Body of pancreas (tissue), 4 donors: ENCODE data around the gene LAMB3. TPM values are rescaled to one million over a fixed set of nuclear protein-coding genes. Genes with fewer than 3 reads are reported as not detected.

Experiments
- ATAC-seq: fragments of 150-250 bp; one replicate; pipeline ENCODE4 v1.9.1; 2016
- DNase-seq, 4 donors: peaks; one replicate each; pipeline ENCODE4 v3.0.0-alpha.2; 2019
- H3K27ac ChIP-seq, 4 donors: fragments of 200-600 bp; sonication (generic); 1 replicate in 3 of 4; 2 replicates in 1 of 4; pipeline versions ENCODE4 v1.5.1 to v1.6.1; 2016 to 2019; ENCODE audit warnings: mild to moderate bottlenecking in 1 of 4, mixed read lengths in 1 of 4, moderate library complexity in 1 of 4
- H3K27me3 ChIP-seq, 2 donors: fragments of 200-600 bp; sonication (generic); one replicate each; pipeline ENCODE4 v1.6.0; 2016; ENCODE audit warnings: mild to moderate bottlenecking in 1 of 2
- H3K36me3 ChIP-seq, 2 donors: fragments of 200-600 bp; sonication (generic); replicated peaks in 1 of 2; 2 replicates each; pipeline ENCODE4 v1.5.1; 2016; ENCODE audit warnings: low read depth in 2 of 2; ENCODE audit not compliant: insufficient read depth in 1 of 2
- H3K4me1 ChIP-seq: fragments of 200-600 bp; sonication (generic); one replicate; pipeline ENCODE4 v1.6.0; 2016
- H3K4me3 ChIP-seq, 2 donors: fragments of 200-600 bp; sonication (generic); 1 replicate in 1 of 2; 2 replicates in 1 of 2; pipeline ENCODE4 v1.5.1; 2016 to 2019
- H3K9me3 ChIP-seq, 3 donors: fragments of 200-600 bp; sonication (generic); 1 replicate in 2 of 3; 2 replicates in 1 of 3; pipeline ENCODE4 v1.5.1; 2016
- CTCF ChIP-seq, 7 experiments: fragments of 450-650 bp in 4 of 7; fragments of 200-600 bp in 3 of 7; sonication (generic) in 3 of 7; IDR thresholded peaks; one replicate each; pipeline ENCODE4 v1.5.1; 2016 to 2019; ENCODE audit warnings: antibody characterized with exemption in 7 of 7
- POLR2A ChIP-seq, 3 donors: fragments of 450-650 bp; IDR thresholded peaks; one replicate each; pipeline ENCODE4 v1.6.1; 2016; ENCODE audit warnings: antibody characterized with exemption in 3 of 3, mild to moderate bottlenecking in 2 of 3
- WGBS, 2 donors: methylation state at CpG; one replicate each; pipeline ENCODE4 v1.1.5; 2017; 5-methylcytosine and 5-hydroxymethylcytosine counted together
- intact Hi-C: fragments of 100-400 bp; cut with DNase I; formaldehyde crosslinking; loops from one replicate; pipeline ENCODE4 v1.15.1; 2023
- total RNA-seq, 2 donors: library from RNA; depleted of rRNA; stranded (reverse); fragments of >200 nt; gene quantifications; one replicate each; pipeline ENCODE4 v1.1.0, GENCODE V29; 2016

Gene LAMB3
- total RNA-seq, 2 donors from 2014 or later: 5.3 to 7.3 TPM

GRCh38 chr1:209619696-209620486 is 32.3 kb downstream of the LAMB3 start:
- Histone ChIP-seq H3K36me3 (no peaks in the 10 kb centered on the region), H3K27me3 (no peaks in the 10 kb centered on the region), H3K4me3 (no peak overlapping the region), H3K9me3 (no peaks in the 10 kb centered on the region), H3K27ac (no peak overlapping the region), H3K4me1 (peaks cover 18% of the 10 kb centered on the region)
- 87 to 94% methylated on average over 7 of the region's 7 CpGs for WGBS, 2 donors
- ATAC-seq (no peak), DNase-seq (no peak)
- TF ChIP-seq CTCF (IDR thresholded peaks at IDR 0.05) (no peak), POLR2A (IDR thresholded peaks at IDR 0.05) (no peak)
- intact Hi-C loops: no loop called here

GRCh38 chr1:209618756-209619420 is 33.3 kb downstream of the LAMB3 start:
- no peaks in the 10 kb centered on the region for H3K36me3 ChIP-seq
- DNase-seq (no peak), ATAC-seq (no peak)
- peaks cover 18% of the 10 kb centered on the region for H3K4me1 ChIP-seq
- intact Hi-C loops: no loop called here
- H3K9me3 ChIP-seq: no peaks in the 10 kb centered on the region
- no peak overlapping the region for H3K4me3 ChIP-seq
- TF ChIP-seq POLR2A (IDR thresholded peaks at IDR 0.05) (no peak), CTCF (IDR thresholded peaks at IDR 0.05) (no peak)
- WGBS, 2 donors: 71 to 74% methylated on average over 4 to 6 of the region's 6 CpGs
- no peaks in the 10 kb centered on the region for H3K27me3 ChIP-seq
- no peak overlapping the region for H3K27ac ChIP-seq

GRCh38 chr1:209618291-209618690 is 33.9 kb downstream of the LAMB3 start:
- WGBS, 2 donors: 91 to 93% methylated on average over 5 to 11 of the region's 11 CpGs
- H3K27ac ChIP-seq: no peak overlapping the region
- DNase-seq: no peak

GRCh38 chr1:209617755-209618154 is 34.5 kb downstream of the LAMB3 start:
- H3K9me3 ChIP-seq: no peaks in the 10 kb centered on the region
- no peaks in the 10 kb centered on the region for H3K27me3 ChIP-seq
- no peak for TF ChIP-seq POLR2A (IDR thresholded peaks at IDR 0.05)
- TF ChIP-seq CTCF (IDR thresholded peaks at IDR 0.05): no peak
- ATAC-seq: no peak
- 88 to 93% methylated on average over 6 of the region's 6 CpGs for WGBS, 2 donors
- no peak overlapping the region for H3K4me3 ChIP-seq
- no peaks in the 10 kb centered on the region for H3K36me3 ChIP-seq
- intact Hi-C loops: no loop called here
- no peak overlapping the region for H3K27ac ChIP-seq
- peaks cover 18% of the 10 kb centered on the region for H3K4me1 ChIP-seq
- DNase-seq: no peak

More at GRCh38 chr1:209618291-209618690, 33.9 kb downstream of the LAMB3 start:
- H3K36me3 ChIP-seq: no peaks in the 10 kb centered on the region
- no peak for TF ChIP-seq POLR2A (IDR thresholded peaks at IDR 0.05)
- no peak for TF ChIP-seq CTCF (IDR thresholded peaks at IDR 0.05)
- no peaks in the 10 kb centered on the region for H3K27me3 ChIP-seq
- H3K4me1 ChIP-seq: peaks cover 18% of the 10 kb centered on the region
- H3K4me3 ChIP-seq: no peak overlapping the region
- intact Hi-C loops: no loop called here
- ATAC-seq: no peak
- no peaks in the 10 kb centered on the region for H3K9me3 ChIP-seq
